Measurements from ENCODE around the gene RFNG. TPM values are rescaled to one million over a fixed set of nuclear protein-coding genes. Genes with fewer than 3 reads are reported as not detected.
A peak's percentile ranks its signal among the peaks of the same experiment; 100 is the strongest.

The RFNG gene
- total RNA-seq, 1 experiment from 2014 or later, result 43.4 TPM

DNA sequence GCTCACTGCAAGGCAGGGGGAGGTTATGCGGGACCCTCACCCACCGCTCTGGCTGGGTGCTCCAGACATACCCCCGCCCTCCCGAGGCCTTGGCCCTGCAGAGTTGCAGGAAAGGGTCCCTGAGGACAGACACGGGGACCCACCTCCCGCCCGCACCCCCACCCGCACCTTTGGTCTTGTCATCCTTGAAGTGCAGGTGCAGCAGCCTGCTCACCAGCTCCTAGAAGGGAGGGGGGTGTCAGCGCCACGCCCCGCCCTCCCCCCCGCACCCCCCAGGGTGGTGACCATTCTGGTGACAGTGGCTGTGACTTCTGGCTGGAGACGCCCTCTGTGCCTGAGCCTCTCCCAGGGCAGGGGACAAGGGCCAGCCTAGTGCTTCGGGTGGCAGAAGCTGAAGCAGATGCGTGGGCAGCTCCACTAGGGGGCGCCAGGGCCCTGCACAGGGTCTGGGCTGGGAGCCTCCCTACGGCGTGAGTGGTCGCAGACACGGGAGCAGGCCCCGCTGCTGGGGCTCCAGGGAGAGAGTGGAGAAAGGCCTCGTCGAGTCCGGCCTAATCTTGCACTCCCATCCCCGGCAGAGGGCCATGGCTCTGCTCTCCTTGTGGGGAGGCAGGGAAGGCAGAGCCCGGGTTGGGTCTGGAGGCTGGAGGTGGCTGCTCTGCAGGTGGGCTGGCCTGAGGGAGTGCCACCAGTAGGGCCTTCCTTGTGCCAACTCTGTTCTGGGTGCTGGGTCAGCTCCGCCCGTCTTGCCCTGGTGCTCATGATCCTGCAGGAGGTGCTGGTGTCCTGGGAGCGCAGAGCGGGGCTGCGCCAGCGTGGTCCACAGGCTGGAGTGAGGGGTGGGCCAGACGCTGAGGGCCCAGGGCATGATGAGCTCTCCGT lies 31.7 kb downstream of the RFNG start:
- in situ Hi-C loops (cut with HindIII; ENCODE audit: low pct_unique_long_range_greater_than_20kb, low sequenced_read_pairs), result no loop called here

DNA sequence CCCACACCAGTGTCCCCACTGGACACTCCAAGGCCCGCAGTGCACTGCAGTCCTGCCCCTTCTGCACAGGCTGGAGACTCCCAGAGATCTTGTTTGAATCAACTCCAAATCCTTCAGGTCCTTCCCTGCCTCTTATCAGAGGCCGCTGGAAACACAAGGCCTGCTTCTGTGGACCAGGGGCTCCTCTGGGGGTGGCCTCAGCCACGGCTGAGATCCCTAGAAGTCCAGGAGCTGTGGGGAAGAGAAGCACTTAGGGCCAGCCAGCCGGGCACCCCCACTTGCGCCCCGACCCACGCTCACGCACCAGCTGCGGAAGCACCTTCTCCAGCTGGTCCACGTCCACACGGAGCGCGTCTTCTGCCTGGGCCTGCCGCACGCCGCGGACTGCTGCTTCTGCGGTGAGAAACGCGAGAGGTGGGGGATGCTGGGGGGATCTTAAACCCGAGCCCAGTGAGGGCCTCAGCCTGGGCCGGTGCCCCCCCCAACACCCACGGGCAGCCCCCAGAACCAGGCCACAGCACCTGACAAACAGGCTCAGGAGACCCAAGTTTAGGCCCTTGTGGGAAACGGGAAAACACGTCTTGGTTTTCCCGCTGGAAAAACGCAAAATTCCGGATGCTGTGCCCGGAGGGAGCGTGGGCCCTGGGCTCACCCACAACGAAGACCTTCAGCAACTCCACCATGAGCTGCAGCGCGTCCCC lies 32.5 kb downstream of the RFNG start:
- Histone ChIP-seq H3K27ac (ENCODE audit: low read length) (0 out of 2 replicates have a peak overlapping the region, but pooled peaks have one; percentile 23), H3K4me1 (ENCODE audit: control insufficient read depth, insufficient read depth, low read length) (peaks cover 35% of the 10 kb centered on the region), H3K9me3 (ENCODE audit: control insufficient read depth, insufficient read depth, low read depth, low read length) (no peaks in the 10 kb centered on the region), H3K4me3 (ENCODE audit: low read depth in 2 of 2, low read length in 2 of 2) (no peak overlapping the region), H3K36me3 (ENCODE audit: control insufficient read depth, insufficient read depth, low read length) (no peaks in the 10 kb centered on the region; the same call in 1 of the 2 replicates), H3K27me3 (ENCODE audit: control insufficient read depth, insufficient read depth, low read length) (no peaks in the 10 kb centered on the region)
- TF ChIP-seq, protein P1, sequence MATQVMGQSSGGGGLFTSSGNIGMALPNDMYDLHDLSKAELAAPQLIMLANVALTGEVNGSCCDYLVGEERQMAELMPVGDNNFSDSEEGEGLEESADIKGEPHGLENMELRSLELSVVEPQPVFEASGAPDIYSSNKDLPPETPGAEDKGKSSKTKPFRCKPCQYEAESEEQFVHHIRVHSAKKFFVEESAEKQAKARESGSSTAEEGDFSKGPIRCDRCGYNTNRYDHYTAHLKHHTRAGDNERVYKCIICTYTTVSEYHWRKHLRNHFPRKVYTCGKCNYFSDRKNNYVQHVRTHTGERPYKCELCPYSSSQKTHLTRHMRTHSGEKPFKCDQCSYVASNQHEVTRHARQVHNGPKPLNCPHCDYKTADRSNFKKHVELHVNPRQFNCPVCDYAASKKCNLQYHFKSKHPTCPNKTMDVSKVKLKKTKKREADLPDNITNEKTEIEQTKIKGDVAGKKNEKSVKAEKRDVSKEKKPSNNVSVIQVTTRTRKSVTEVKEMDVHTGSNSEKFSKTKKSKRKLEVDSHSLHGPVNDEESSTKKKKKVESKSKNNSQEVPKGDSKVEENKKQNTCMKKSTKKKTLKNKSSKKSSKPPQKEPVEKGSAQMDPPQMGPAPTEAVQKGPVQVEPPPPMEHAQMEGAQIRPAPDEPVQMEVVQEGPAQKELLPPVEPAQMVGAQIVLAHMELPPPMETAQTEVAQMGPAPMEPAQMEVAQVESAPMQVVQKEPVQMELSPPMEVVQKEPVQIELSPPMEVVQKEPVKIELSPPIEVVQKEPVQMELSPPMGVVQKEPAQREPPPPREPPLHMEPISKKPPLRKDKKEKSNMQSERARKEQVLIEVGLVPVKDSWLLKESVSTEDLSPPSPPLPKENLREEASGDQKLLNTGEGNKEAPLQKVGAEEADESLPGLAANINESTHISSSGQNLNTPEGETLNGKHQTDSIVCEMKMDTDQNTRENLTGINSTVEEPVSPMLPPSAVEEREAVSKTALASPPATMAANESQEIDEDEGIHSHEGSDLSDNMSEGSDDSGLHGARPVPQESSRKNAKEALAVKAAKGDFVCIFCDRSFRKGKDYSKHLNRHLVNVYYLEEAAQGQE (IDR thresholded peaks at IDR 0.05; ENCODE audit: insufficient read depth in 1 of 2, low read depth in 2 of 2, low read length in 1 of 2), result no peak
- TF ChIP-seq TCF7L2 (IDR thresholded peaks at IDR 0.05; ENCODE audit: low read depth, low read length), result no peak
- no peak for TF ChIP-seq SIN3A (IDR thresholded peaks at IDR 0.05; ENCODE audit: borderline replicate concordance, insufficient read depth, low read depth, low read length)
- intact Hi-C loops (cut with micrococcal nuclease; ENCODE audit: unreplicated experiment), result no loop called here
- BruUV-seq (replicated peaks), result no TSS peak
- DNase-seq (ENCODE audit: low read depth, low spot score) (no peak), ATAC-seq (no peak)
- ChIA-PET CTCF (interaction anchor here (0.5 to 5.3 kb wide), 4 partner anchors 19 to 58 kb away, joined by 3 to 37 read pairs (median 4); partner anchors contain the start of genes DCXR and NOTUM), POLR2A (interaction anchor here (0.5 to 0.7 kb wide), 3 partner anchors 17 to 149 kb away, joined by 3 to 4 read pairs (median 3); no protein-coding TSS in a partner anchor)
- in situ Hi-C loops (cut with HindIII; ENCODE audit: low pct_unique_long_range_greater_than_20kb, low sequenced_read_pairs), result no loop called here

More for the DNA sequence above, 31.7 kb downstream of the RFNG start:
- Histone ChIP-seq H3K27ac (ENCODE audit: low read length) (no peak overlapping the region), H3K27me3 (ENCODE audit: control insufficient read depth, insufficient read depth, low read length) (no peaks in the 10 kb centered on the region), H3K4me3 (ENCODE audit: low read depth in 2 of 2, low read length in 2 of 2) (no peak overlapping the region), H3K4me1 (ENCODE audit: control insufficient read depth, insufficient read depth, low read length) (peaks cover 38% of the 10 kb centered on the region), H3K9me3 (ENCODE audit: control insufficient read depth, insufficient read depth, low read depth, low read length) (no peaks in the 10 kb centered on the region), H3K36me3 (ENCODE audit: control insufficient read depth, insufficient read depth, low read length) (no peaks in the 10 kb centered on the region; the same call in 1 of the 2 replicates)
- ChIA-PET CTCF (interaction anchor here (0.5 to 5.3 kb wide), 7 partner anchors 18 to 123 kb away, joined by 3 to 37 read pairs (median 5); partner anchors contain the start of genes DCXR and NOTUM), POLR2A (interaction anchor here (0.5 to 0.7 kb wide), 2 partner anchors 35 to 150 kb away, joined by 3 to 4 read pairs; no protein-coding TSS in a partner anchor)
- BruUV-seq (replicated peaks), result no TSS peak
- TF ChIP-seq, protein P2, sequence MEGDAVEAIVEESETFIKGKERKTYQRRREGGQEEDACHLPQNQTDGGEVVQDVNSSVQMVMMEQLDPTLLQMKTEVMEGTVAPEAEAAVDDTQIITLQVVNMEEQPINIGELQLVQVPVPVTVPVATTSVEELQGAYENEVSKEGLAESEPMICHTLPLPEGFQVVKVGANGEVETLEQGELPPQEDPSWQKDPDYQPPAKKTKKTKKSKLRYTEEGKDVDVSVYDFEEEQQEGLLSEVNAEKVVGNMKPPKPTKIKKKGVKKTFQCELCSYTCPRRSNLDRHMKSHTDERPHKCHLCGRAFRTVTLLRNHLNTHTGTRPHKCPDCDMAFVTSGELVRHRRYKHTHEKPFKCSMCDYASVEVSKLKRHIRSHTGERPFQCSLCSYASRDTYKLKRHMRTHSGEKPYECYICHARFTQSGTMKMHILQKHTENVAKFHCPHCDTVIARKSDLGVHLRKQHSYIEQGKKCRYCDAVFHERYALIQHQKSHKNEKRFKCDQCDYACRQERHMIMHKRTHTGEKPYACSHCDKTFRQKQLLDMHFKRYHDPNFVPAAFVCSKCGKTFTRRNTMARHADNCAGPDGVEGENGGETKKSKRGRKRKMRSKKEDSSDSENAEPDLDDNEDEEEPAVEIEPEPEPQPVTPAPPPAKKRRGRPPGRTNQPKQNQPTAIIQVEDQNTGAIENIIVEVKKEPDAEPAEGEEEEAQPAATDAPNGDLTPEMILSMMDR (IDR thresholded peaks at IDR 0.05), result peak; percentile 98
- TF ChIP-seq TCF7L2 (IDR thresholded peaks at IDR 0.05; ENCODE audit: low read depth, low read length), result no peak
- ATAC-seq (no peak), DNase-seq (ENCODE audit: low read depth, low spot score) (no peak)
- intact Hi-C loops (cut with micrococcal nuclease; ENCODE audit: unreplicated experiment), result loop anchor here (2.0 to 10.0 kb wide), 2 partner anchors 57 to 155 kb away; partner anchors contain the start of gene P4HB

Data from Panc1 (cell line).